Cardiac muscle cell (in vitro differentiated cells and primary cell): ENCODE results near the gene MLIP. TPM values are rescaled to one million over a fixed set of nuclear protein-coding genes. Genes with fewer than 3 reads are reported as not detected.

Experiments
- DNase-seq, 2 donors: peaks; one replicate each; pipeline versions ENCODE4 v3.0.0 to v3.0.0-alpha.2; 2010 to 2017; ENCODE audit warnings: low read depth in 1 of 2, low spot score in 1 of 2
- H3K27ac ChIP-seq: fragments of 200-600 bp; sonication (generic); 2 replicates; pipeline ENCODE4 v1.5.1; 2016
- H3K27me3 ChIP-seq: fragments of 200-600 bp; sonication (generic); 2 replicates; pipeline ENCODE4 v1.6.0; 2016; ENCODE audit warnings: control low read depth
- H3K36me3 ChIP-seq: fragments of 200-600 bp; sonication (generic); 2 replicates; pipeline ENCODE4 v1.5.1; 2016; ENCODE audit warnings: control low read depth
- H3K4me1 ChIP-seq: fragments of 200-600 bp; sonication (generic); 2 replicates; pipeline ENCODE4 v1.8.1; 2017; ENCODE audit warnings: low read depth, mild to moderate bottlenecking, mixed run types
- H3K4me3 ChIP-seq: fragments of 200-600 bp; sonication (generic); 2 replicates; pipeline ENCODE4 v1.5.1; 2016; ENCODE audit warnings: mild to moderate bottlenecking
- H3K9me3 ChIP-seq: fragments of 200-600 bp; sonication (generic); 2 replicates; pipeline ENCODE4 v1.5.1; 2017; ENCODE audit warnings: low read depth, mild to moderate bottlenecking, control low read depth
- polyA plus RNA-seq: library from polyadenylated mRNA; unstranded; fragments of >200 nt; fragmentation: Nextera tagmentation; extraction: Ambion mirVana; gene quantifications from 2 replicates; pipeline ENCODE4 v1.2.1, GENCODE V29; 2016
- total RNA-seq: library from RNA; depleted of rRNA; stranded (reverse); fragments of >200 nt; gene quantifications from 2 replicates; pipeline ENCODE4 v1.2.3, GENCODE V29; 2016
- TF ChIP-seq, protein P1 (sequence below): IDR thresholded peaks from 2 replicates; pipeline ENCODE4 v1.5.1; 2012; ENCODE audit warnings: low read depth, mild to moderate bottlenecking, low read length

The MLIP gene
- total and polyA plus RNA-seq, 2 experiments from 2014 or later = 60.5 to 68.9 TPM

GRCh38 chr6:54301770-54302169, 190.5 kb downstream of the MLIP start:
- TF ChIP-seq, protein P1, sequence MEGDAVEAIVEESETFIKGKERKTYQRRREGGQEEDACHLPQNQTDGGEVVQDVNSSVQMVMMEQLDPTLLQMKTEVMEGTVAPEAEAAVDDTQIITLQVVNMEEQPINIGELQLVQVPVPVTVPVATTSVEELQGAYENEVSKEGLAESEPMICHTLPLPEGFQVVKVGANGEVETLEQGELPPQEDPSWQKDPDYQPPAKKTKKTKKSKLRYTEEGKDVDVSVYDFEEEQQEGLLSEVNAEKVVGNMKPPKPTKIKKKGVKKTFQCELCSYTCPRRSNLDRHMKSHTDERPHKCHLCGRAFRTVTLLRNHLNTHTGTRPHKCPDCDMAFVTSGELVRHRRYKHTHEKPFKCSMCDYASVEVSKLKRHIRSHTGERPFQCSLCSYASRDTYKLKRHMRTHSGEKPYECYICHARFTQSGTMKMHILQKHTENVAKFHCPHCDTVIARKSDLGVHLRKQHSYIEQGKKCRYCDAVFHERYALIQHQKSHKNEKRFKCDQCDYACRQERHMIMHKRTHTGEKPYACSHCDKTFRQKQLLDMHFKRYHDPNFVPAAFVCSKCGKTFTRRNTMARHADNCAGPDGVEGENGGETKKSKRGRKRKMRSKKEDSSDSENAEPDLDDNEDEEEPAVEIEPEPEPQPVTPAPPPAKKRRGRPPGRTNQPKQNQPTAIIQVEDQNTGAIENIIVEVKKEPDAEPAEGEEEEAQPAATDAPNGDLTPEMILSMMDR = no peak
- no peak overlapping the region for H3K27ac ChIP-seq
- no peaks in the 10 kb centered on the region for H3K27me3 ChIP-seq
- H3K4me3 ChIP-seq = no peak overlapping the region
- DNase-seq = no peak
- no peaks in the 10 kb centered on the region for H3K9me3 ChIP-seq
- no peaks in the 10 kb centered on the region for H3K4me1 ChIP-seq
- no peaks in the 10 kb centered on the region for H3K36me3 ChIP-seq

- H3K27ac ChIP-seq = no peak overlapping the region
- H3K4me3 ChIP-seq = no peak overlapping the region
- H3K4me1 ChIP-seq = no peaks in the 10 kb centered on the region
- H3K9me3 ChIP-seq = no peaks in the 10 kb centered on the region
- TF ChIP-seq, protein P1 = no peak
- no peaks in the 10 kb centered on the region for H3K36me3 ChIP-seq
- no peak for DNase-seq
- H3K27me3 ChIP-seq = no peaks in the 10 kb centered on the region
These were observed 196.2 kb downstream of the MLIP start for GRCh38 chr6:54307439-54307910.

DNA sequence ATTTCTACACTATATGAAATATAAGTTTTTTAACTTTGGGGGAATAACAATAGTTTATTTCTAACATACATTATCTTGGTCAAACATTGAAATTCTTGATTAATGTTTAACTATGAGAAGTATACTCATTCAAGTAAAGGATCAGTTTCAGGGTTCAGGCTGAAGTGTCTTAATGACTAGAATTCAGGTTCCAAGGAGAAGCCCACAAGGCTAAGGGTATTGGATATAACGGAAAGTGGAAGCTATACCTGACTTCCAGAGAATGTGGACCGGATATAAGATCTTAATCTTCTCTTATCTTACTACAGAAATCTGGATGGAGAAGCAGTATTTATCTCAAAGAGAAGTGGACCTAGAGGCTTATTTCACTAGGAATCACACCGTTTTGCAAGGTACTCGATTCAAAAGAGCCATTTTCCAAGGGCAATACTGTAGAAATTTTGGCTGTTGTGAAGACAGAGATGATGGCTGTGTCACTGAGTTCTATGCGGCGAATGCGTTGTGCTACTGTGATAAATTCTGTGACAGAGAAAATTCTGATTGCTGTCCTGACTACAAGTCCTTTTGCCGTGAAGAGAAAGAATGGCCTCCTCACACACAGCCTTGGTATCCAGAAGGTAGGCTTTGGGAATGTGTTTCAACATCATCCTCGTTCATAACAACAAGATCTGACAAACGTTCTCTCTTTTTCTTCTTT, 197.2 kb downstream of the MLIP start, which contains the start of gene TINAG:
Gene TINAG (plus strand): TSS at position 153 of the 697 bp plus-strand sequence. CDS start 110 bp downstream, at position 263.
- no peaks in the 10 kb centered on the region for H3K4me1 ChIP-seq
- H3K36me3 ChIP-seq = no peaks in the 10 kb centered on the region
- no peak within 1 kb of the TSS for H3K4me3 ChIP-seq
- H3K9me3 ChIP-seq = no peaks in the 10 kb centered on the region
- H3K27me3 ChIP-seq = no peaks in the 10 kb centered on the region
- TF ChIP-seq, protein P1 = no peak
- H3K27ac ChIP-seq = no peak within 1 kb of the TSS
- no peak for DNase-seq

DNA sequence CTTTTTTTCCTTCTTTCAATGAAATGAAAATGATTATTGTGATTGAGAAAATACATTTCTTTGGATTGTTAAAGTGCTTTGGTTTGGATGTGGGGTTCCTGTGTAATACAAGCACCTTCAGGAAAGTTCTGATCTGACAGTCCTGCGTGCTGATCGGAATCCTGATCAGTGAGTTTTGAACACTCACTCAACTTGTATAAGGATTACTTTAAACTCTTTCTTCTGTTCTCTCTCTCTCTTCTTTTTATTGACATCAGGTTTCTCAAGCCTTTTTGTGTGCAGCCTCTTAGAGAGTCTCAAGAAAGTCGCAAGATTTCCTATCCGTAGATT, 197.7 kb downstream of the MLIP start:
- H3K36me3 ChIP-seq = no peaks in the 10 kb centered on the region
- TF ChIP-seq, protein P1 = no peak
- H3K4me3 ChIP-seq = no peak overlapping the region
- H3K27me3 ChIP-seq = no peaks in the 10 kb centered on the region
- DNase-seq = no peak
- H3K27ac ChIP-seq = no peak overlapping the region
- H3K4me1 ChIP-seq = no peaks in the 10 kb centered on the region
- H3K9me3 ChIP-seq = no peaks in the 10 kb centered on the region

DNA sequence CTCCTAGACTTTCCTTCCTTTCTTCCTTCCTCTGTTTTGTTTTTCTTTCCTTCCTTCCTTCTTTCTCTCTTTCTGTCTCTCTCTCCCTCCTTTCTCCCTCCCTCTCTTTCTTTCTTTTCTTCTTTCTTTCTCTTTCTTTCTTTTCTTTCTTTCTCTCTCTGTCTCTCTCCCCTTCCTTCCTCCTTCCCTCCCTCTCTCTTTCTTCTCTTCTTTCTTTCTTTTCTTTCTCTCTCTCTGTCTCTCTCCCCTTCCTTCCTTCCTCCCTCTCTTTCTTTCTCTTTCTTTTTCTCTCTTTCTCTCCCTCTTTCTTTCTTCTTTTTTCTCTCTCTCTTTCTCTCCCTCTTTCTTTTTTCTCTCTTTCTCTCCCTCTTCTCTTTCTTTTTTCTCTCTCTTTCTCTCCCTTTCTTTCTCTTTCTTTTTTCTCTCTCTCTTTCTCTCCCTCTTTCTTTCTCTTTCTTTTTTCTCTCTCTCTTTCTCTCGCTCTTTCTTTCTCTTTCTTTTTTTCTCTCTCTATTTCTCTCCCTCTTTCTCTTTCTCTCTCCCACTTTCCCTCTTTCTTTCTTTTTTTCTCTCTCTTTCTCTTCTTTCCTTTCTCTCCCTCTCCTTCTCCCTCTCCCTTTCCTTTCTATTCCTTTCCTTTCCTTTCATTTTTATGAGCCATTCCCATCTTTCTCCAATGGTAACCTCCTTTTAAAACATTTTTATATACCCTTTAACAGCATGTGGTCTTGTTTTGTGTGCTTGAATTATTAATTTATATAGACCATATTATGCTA, 199.3 kb downstream of the MLIP start:
- DNase-seq = no peak

More for the DNA sequence above, 199.3 kb downstream of the MLIP start:
- H3K27ac ChIP-seq = no peak overlapping the region
- H3K4me1 ChIP-seq = no peaks in the 10 kb centered on the region
- no peaks in the 10 kb centered on the region for H3K36me3 ChIP-seq
- TF ChIP-seq, protein P1 = no peak
- H3K4me3 ChIP-seq = no peak overlapping the region
- H3K9me3 ChIP-seq = no peaks in the 10 kb centered on the region
- H3K27me3 ChIP-seq = no peaks in the 10 kb centered on the region
